Epithelial cell of esophagus (primary cell): ENCODE results near the gene LYRM4.

Experiments used
- DNase-seq: peaks from one replicate; pipeline ENCODE4 v3.0.0; 2010; ENCODE audit warnings: low read depth
- H3K4me3 ChIP-seq: 2 replicates; pipeline ENCODE4 v1.5.1; 2011; ENCODE audit warnings: mild to moderate bottlenecking, low read length, control low read depth
- CTCF ChIP-seq: IDR thresholded peaks from 2 replicates; pipeline ENCODE4 v1.5.1; 2011; ENCODE audit warnings: low read depth, mild to moderate bottlenecking, low read length, control low read depth, inconsistent platforms; ENCODE audit not compliant: insufficient read depth; ENCODE audit errors: missing control alignments

Gene LYRM4

GRCh38 chr6:5100806-5101205 lies 159.9 kb downstream of the LYRM4 start:
- TF ChIP-seq CTCF: no peak
- H3K4me3 ChIP-seq: no peak overlapping the region
- no peak for DNase-seq

GRCh38 chr6:5099537-5099936 lies 161.2 kb downstream of the LYRM4 start:
- no peak overlapping the region for H3K4me3 ChIP-seq
- peak; percentile 53 for DNase-seq
- no peak for TF ChIP-seq CTCF

GRCh38 chr6:5098501-5099270 lies 162.1 kb downstream of the LYRM4 start:
- H3K4me3 ChIP-seq: no peak overlapping the region
- DNase-seq: no peak
- no peak for TF ChIP-seq CTCF

- H3K4me3 ChIP-seq: no peak overlapping the region
- DNase-seq: no peak
- no peak for TF ChIP-seq CTCF
These were observed 164.3 kb downstream of the LYRM4 start for GRCh38 chr6:5096482-5096881.

- no peak overlapping the region for H3K4me3 ChIP-seq
- no peak for DNase-seq
- TF ChIP-seq CTCF: no peak
These were observed 165.5 kb downstream of the LYRM4 start for GRCh38 chr6:5095236-5095635.

- peak; percentile 67 for DNase-seq
- no peak for TF ChIP-seq CTCF
These were observed 166.4 kb downstream of the LYRM4 start for GRCh38 chr6:5094327-5094726.

More at GRCh38 chr6:5094327-5094726, 166.4 kb downstream of the LYRM4 start:
- H3K4me3 ChIP-seq: no peak overlapping the region
